Measurements from ENCODE around the gene PLXNA4.

GRCh38 chr7:132257253-132257652 lies 319.0 kb downstream of the PLXNA4 start:
- TF ChIP-seq CTCF (tag by site-specific recombination; IDR thresholded peaks at IDR 0.05): no peak
- no peak for TF ChIP-seq ZNF18 (tag by site-specific recombination; IDR thresholded peaks at IDR 0.05)
- TF ChIP-seq ZNF274 (IDR thresholded peaks at IDR 0.05; ENCODE audit: low read length): no peak
- TF ChIP-seq ZNF274 (tag by site-specific recombination; IDR thresholded peaks at IDR 0.05; ENCODE audit: borderline replicate concordance): no peak
- no peak for TF ChIP-seq ZBTB49 (tag by site-specific recombination; IDR thresholded peaks at IDR 0.05; ENCODE audit: low read depth)
- no peak for TF ChIP-seq ZNF133 (tag by site-specific recombination; IDR thresholded peaks at IDR 0.05)
- TF ChIP-seq ZNF48 (tag by site-specific recombination; IDR thresholded peaks at IDR 0.05): no peak
- TF ChIP-seq SP7 (tag by site-specific recombination; IDR thresholded peaks at IDR 0.05): no peak
- TF ChIP-seq ZNF645 (tag by site-specific recombination; IDR thresholded peaks at IDR 0.05): no peak

All from HEK293 (cell line).